ENCODE results near the gene HM13. TPM values are rescaled to one million over a fixed set of nuclear protein-coding genes. Genes with fewer than 3 reads are reported as not detected.

Gene HM13
- total and polyA plus RNA-seq, 2 of the 13 experiments (the other 11 are each of a cell fraction or from before 2014, with no cell fraction given): 118 to 243 TPM

DNA sequence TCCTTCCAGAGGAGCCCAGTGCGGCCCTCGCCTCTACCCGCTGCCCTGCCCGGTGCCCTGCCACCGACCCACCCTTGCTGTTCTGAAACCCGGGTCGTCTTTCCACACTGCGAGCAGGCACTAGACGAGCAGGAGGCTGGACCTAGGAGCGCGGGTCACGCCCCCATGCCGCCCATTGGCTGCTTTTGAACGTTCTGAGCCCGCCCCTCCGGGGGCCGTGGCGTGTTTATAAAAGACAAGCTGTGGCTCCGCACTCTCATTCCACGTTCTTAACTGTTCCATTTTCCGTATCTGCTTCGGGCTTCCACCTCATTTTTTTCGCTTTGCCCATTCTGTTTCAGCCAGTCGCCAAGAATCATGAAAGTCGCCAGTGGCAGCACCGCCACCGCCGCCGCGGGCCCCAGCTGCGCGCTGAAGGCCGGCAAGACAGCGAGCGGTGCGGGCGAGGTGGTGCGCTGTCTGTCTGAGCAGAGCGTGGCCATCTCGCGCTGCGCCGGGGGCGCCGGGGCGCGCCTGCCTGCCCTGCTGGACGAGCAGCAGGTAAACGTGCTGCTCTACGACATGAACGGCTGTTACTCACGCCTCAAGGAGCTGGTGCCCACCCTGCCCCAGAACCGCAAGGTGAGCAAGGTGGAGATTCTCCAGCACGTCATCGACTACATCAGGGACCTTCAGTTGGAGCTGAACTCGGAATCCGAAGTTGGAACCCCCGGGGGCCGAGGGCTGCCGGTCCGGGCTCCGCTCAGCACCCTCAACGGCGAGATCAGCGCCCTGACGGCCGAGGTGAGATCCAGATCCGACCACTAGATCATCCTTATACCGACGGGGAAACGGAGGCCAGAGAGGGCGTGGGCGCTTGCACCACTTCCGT lies 91.0 kb downstream of the HM13 start, which contains the start of gene ID1 (continued):
- TF ChIP-seq RBFOX2 (IDR thresholded peaks at IDR 0.05; ENCODE audit: low read depth, low read length) (peak; percentile 100), DNMT1 (CRISPR knock-in tag; IDR thresholded peaks at IDR 0.05) (peak; percentile 92), EED (CRISPR knock-in tag; IDR thresholded peaks at IDR 0.05) (peak; percentile 82; the same call in 1 of the 2 replicates), MTA1 (CRISPR knock-in tag; IDR thresholded peaks at IDR 0.05; ENCODE audit: borderline replicate concordance) (peak; percentile 94), POLR2A (IDR thresholded peaks at IDR 0.05; ENCODE audit: insufficient read depth in 1 of 2, low read depth in 2 of 2, low read length in 2 of 2) (peak in 1 of 2 experiments; percentile 100; a peak in 2 of 4 replicates), NFIB (CRISPR knock-in tag; IDR thresholded peaks at IDR 0.05; ENCODE audit: borderline replicate concordance) (no peak), ZNF7 (CRISPR knock-in tag; IDR thresholded peaks at IDR 0.05) (peak; percentile 53), TBX3 (IDR thresholded peaks at IDR 0.05; ENCODE audit: borderline replicate concordance) (no peak), ZSCAN30 (CRISPR knock-in tag; IDR thresholded peaks at IDR 0.05) (peak; percentile 96; the same call in 1 of the 2 replicates), ZBTB8A (CRISPR knock-in tag; IDR thresholded peaks at IDR 0.05; ENCODE audit: borderline replicate concordance, low read depth) (peak; percentile 94; the same call in 1 of the 2 replicates), ZNF232 (CRISPR knock-in tag; IDR thresholded peaks at IDR 0.05; ENCODE audit: borderline replicate concordance) (peak; percentile 76), TCF7L2 (IDR thresholded peaks at IDR 0.05; ENCODE audit: low read depth, low read length) (no peak), HOXA9 (CRISPR knock-in tag; IDR thresholded peaks at IDR 0.05; ENCODE audit: borderline replicate concordance) (peak; percentile 94), KLF11 (CRISPR knock-in tag; IDR thresholded peaks at IDR 0.05) (peak; percentile 99), ZMAT3 (CRISPR knock-in tag; conservative IDR thresholded peaks at IDR 0.05) (peak; percentile 98)
- TF ChIP-seq, protein P1, sequence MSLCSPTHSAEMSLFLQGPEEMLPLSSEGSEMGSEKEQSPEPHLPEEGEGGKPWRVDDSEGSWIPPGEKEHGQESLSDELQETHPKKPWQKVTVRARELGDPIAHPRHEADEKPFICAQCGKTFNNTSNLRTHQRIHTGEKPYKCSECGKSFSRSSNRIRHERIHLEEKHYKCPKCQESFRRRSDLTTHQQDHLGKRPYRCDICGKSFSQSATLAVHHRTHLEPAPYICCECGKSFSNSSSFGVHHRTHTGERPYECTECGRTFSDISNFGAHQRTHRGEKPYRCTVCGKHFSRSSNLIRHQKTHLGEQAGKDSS (CRISPR knock-in tag; IDR thresholded peaks at IDR 0.05; ENCODE audit: borderline replicate concordance, low read depth): peak; percentile 98
- TF ChIP-seq, protein P2, sequence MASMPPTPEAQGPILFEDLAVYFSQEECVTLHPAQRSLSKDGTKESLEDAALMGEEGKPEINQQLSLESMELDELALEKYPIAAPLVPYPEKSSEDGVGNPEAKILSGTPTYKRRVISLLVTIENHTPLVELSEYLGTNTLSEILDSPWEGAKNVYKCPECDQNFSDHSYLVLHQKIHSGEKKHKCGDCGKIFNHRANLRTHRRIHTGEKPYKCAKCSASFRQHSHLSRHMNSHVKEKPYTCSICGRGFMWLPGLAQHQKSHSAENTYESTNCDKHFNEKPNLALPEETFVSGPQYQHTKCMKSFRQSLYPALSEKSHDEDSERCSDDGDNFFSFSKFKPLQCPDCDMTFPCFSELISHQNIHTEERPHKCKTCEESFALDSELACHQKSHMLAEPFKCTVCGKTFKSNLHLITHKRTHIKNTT (CRISPR knock-in tag; IDR thresholded peaks at IDR 0.05): no peak
- TF ChIP-seq, protein P3, sequence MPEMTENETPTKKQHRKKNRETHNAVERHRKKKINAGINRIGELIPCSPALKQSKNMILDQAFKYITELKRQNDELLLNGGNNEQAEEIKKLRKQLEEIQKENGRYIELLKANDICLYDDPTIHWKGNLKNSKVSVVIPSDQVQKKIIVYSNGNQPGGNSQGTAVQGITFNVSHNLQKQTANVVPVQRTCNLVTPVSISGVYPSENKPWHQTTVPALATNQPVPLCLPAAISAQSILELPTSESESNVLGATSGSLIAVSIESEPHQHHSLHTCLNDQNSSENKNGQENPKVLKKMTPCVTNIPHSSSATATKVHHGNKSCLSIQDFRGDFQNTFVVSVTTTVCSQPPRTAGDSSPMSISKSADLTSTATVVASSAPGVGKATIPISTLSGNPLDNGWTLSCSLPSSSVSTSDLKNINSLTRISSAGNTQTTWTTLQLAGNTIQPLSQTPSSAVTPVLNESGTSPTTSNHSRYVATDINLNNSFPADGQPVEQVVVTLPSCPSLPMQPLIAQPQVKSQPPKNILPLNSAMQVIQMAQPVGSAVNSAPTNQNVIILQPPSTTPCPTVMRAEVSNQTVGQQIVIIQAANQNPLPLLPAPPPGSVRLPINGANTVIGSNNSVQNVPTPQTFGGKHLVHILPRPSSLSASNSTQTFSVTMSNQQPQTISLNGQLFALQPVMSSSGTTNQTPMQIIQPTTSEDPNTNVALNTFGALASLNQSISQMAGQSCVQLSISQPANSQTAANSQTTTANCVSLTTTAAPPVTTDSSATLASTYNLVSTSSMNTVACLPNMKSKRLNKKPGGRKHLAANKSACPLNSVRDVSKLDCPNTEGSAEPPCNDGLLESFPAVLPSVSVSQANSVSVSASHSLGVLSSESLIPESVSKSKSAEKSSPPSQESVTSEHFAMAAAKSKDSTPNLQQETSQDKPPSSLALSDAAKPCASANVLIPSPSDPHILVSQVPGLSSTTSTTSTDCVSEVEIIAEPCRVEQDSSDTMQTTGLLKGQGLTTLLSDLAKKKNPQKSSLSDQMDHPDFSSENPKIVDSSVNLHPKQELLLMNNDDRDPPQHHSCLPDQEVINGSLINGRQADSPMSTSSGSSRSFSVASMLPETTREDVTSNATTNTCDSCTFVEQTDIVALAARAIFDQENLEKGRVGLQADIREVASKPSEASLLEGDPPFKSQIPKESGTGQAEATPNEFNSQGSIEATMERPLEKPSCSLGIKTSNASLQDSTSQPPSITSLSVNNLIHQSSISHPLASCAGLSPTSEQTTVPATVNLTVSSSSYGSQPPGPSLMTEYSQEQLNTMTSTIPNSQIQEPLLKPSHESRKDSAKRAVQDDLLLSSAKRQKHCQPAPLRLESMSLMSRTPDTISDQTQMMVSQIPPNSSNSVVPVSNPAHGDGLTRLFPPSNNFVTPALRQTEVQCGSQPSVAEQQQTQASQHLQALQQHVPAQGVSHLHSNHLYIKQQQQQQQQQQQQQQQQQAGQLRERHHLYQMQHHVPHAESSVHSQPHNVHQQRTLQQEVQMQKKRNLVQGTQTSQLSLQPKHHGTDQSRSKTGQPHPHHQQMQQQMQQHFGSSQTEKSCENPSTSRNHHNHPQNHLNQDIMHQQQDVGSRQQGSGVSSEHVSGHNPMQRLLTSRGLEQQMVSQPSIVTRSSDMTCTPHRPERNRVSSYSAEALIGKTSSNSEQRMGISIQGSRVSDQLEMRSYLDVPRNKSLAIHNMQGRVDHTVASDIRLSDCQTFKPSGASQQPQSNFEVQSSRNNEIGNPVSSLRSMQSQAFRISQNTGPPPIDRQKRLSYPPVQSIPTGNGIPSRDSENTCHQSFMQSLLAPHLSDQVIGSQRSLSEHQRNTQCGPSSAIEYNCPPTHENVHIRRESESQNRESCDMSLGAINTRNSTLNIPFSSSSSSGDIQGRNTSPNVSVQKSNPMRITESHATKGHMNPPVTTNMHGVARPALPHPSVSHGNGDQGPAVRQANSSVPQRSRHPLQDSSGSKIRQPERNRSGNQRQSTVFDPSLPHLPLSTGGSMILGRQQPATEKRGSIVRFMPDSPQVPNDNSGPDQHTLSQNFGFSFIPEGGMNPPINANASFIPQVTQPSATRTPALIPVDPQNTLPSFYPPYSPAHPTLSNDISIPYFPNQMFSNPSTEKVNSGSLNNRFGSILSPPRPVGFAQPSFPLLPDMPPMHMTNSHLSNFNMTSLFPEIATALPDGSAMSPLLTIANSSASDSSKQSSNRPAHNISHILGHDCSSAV (CRISPR knock-in tag; IDR thresholded peaks at IDR 0.05; ENCODE audit: borderline replicate concordance): peak; percentile 77; the same call in 1 of the 2 replicates

All from HepG2 (cell line).